CD4-positive, alpha-beta T cell treated with Interleukin-4 for 1 hour (primary cell): ENCODE data around the gene ALDH1L1.
A peak's percentile ranks its signal among the peaks of the same experiment; 100 is the strongest.

Experiments
- DNase-seq, 2 donors: peaks; one replicate each; pipeline ENCODE4 v3.0.0-alpha.2; 2020 to 2022

Gene ALDH1L1

GRCh38 chr3:126180477-126181397 is at the start of gene ALDH1L1:
ALDH1L1 (minus strand) TSS chr3:126180586; CDS start chr3:126160979, 19,607 bp downstream.
- no peak for DNase-seq

- DNase-seq, result no peak
Observed at GRCh38 chr3:126226374-126226773, 46.0 kb upstream of the ALDH1L1 start.

GRCh38 chr3:126216416-126216815 is 36.0 kb upstream of the ALDH1L1 start:
- no peak for DNase-seq

DNA sequence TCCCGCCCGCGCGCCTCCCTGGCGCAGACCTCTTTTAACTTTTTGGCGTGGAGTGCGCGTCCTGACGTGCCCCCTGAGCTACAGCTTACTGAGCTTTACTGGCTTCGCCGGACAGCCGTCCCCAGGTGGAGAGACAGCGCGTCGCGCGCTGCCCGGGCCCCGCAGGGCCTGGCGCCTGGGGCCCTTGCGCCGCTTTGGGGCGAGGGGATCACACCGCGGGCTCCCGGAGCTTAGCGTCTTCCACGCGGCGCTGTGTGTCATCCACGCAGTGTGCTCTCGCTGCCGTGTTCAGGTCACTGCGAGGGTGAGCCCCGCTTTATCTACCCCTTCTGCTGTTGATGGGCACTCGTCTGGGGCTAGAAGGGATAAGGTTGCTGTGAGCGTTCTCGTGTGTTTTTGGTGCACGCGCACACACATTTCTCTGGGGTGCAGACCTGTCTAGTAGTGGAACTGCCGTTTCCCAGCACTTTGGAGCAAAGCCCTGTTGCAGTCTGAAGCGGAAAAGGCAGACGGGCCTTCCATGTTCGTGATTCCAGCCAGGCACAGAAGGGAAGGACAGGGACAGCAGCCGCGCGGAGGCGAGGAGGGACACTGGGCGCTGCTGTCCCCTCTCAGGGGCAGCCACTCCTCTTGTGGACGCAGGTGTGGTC is 33.1 kb upstream of the ALDH1L1 start:
- DNase-seq, result no peak

GRCh38 chr3:126212620-126213378 is 32.4 kb upstream of the ALDH1L1 start:
- no peak for DNase-seq

- DNase-seq, result no peak
Observed at GRCh38 chr3:126212250-126212619, 31.8 kb upstream of the ALDH1L1 start.

DNA sequence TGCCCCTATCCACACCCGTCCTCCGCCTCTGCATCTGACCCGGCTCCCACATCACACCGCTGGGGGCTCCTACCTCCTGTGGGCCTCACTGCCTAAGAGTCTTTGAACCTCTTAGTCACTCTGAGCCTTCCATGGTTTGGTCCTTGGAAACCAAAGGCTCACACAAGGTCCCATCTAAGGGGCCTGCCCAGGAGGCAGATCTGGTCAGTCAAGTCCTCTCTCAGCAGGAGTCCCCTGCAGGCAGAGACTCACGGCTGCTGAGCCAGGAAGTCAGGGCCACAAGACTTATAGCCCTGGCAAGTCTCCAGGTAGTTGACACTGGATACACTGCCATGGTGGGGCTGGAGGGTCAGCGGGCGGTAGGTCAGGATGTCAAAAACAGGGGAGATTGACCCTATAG is 31.2 kb upstream of the ALDH1L1 start:
- no peak for DNase-seq

DNA sequence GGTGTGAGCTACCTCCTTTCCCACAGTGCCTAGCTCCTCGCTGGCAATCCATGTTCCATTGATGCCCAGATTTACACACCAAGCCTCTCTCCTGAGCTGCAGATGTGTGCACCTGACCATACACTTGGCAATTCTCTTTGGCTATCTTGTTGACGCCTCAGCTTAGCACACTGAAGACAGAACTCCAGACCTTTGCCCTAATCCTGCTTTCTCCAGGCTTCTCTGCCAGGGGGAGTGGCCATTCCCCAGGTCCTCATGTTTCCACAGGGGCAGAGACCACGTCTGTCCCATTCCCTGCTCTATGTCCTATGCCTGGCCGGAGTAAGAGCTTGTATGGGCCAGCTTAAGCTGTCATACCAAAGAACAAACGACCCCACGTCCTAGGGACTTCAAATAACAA is 30.2 kb upstream of the ALDH1L1 start:
- DNase-seq, result no peak

GRCh38 chr3:126209741-126210140 is 29.4 kb upstream of the ALDH1L1 start:
- no peak for DNase-seq

DNA sequence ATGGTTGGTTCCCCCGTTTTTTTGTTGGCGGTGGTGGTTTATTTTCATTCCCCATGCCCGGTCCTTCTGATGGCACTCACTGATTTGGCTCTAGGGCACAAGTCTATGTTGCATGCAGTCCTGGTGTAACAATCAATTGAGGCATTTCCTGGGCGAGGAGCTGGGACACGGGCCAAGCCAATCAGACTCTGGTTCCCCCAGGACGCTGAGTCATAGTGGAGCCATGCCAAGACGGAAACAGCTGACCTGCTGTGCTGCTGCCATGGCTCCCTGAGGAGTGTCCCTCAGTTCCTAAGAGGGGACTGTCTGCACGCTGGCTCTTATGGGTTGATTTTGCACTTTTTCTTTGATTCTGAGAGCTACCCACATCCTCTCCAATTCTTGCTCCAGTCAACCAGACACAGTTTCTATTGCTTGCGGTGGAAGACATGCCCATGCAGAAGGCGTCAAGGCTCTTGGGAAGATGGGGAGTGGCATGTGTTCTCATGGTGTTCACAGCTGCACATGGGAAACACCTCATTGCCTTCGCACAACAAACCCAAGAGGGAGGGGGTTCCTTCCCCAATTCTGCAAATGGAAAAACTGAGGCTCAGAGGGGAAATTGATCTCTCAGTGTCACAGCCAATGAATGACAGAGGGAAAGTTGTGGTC is 28.3 kb upstream of the ALDH1L1 start:
- no peak for DNase-seq

DNA sequence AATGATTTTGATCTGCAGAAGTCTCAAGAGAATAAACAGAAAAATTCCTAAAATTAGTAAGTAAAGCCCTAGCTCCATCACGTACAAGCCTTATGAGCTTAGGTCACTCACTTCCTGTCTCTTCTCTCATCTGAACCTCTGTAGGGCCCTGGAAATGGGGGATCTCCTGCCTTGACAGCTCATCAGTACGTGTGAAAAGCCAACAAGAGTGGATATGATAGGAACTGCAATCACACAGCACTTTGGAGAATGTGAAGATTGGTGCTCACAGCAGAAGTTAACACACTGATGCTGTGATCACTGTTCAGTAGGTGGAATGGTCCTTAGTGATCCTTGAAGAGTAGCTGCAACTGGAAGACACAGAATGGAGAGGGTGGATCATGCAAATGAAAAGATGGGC is 27.8 kb upstream of the ALDH1L1 start:
- DNase-seq, result no peak

GRCh38 chr3:126207166-126207565 is 26.8 kb upstream of the ALDH1L1 start:
- DNase-seq, result no peak

- DNase-seq, result no peak
Observed at GRCh38 chr3:126205717-126206655, 25.6 kb upstream of the ALDH1L1 start.

DNA sequence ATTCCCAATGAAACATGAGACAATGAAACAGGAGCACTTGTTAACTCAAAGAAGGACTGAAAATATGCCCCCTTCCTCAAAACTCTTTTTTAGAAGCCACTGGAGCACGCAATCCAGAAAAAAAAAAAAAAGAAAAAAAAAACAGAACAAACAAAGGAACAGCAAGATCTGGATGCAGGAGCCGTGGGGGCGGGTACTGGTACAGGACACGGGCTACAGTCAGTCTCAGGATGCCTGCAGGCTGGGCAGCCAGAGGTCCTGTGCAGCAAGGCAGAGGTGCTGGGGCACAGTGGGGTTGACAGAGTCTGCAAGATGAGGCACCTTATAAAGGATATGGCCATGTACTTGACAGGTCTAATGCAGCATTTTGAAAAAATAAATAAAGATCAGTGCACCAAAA is 22.3 kb upstream of the ALDH1L1 start:
- DNase-seq, result no peak

DNA sequence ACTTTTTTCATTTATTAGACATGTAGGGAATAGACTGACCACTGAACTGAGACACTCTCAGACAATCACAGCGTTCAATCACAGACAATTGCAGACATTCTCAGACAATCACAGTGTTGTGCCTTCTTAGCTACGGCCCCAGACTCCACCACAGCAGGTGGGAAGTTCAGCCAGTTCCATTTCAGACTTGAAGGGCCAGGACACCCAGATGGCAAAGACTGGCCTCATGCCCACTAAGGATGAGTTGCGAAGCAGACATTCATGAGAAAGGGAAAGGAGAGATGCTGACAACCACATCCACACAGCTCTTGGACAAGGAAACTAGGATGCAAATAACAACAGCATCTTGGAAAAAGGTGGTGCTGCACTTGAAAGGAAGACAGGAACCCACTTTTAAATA is 21.9 kb upstream of the ALDH1L1 start:
- no peak for DNase-seq

GRCh38 chr3:126201168-126201567 is 20.8 kb upstream of the ALDH1L1 start:
- no peak for DNase-seq

DNA sequence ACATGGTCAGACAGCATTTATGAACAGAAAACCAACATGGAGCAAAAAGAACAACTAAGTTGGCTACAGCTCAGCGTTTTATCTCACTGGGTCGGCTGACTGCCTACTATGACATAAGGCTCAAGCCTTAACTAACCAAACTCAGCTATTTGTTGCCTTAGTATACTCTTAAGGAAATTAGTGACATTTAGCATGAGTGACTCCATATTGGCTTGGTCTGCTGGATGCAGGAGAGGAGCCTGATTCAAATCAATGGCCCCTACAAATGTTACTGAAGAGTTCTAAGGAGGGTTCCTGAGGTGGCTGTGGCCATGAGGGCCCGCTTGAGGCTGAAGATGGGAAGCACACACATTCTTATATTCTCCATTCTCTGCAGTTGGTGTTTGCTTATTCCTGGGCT is 20.1 kb upstream of the ALDH1L1 start:
- no peak for DNase-seq

DNA sequence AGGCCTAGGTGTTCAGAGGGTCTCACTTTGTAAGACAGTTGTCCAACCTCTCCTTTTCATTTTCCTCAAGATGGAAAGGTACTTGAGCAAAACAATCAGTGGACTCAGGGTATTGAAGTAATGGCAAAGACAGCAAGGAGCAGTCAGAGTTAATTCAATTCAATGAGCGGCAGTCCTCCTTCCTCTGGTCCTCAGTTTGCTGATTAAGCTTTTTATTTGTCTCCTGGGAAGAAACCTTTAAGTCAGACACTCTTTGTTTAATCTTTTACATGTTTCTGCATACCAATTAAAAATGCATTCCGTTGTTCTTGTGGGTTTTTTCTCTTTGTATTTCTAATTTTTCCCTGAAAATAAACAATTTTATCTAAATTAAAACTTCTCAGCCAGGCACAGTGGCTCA is 18.9 kb upstream of the ALDH1L1 start:
- DNase-seq, result no peak

DNA sequence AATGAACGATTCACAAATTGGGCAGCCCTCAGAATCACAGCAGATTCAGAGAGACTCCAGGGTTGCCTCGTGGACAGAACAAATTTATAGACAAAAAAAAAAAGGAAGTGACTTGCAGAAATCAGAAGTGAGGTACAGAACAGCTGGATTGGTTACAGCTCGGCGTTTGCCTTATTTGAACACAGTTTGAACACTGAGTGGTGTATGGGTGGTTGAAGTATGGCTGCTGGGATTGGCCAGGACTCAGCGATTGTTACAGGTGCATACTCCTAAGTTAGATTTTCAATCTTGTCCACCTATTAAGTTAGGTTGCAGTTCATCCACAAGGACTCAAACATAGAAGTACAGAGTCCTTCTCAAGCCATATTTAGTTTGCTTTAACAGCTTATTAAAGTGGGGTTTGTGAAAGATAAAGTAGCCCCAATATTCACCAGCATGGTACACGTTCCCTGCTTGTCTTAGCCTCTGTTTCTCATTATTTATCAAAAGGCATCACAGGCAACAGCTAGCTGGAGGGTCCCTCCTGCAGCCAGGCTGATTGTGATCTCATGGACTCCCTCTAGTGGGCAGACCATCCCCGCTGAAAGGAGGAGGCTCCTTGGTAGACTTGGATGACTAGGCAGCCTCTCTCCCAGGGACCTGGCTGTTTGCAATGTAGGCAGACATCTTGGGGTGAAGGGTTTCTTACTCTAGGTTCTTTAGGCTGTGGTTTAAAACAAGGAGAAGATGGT is 17.6 kb upstream of the ALDH1L1 start:
- peak; percentile 20 to 28 for DNase-seq

GRCh38 chr3:126197343-126197742 is 17.0 kb upstream of the ALDH1L1 start:
- DNase-seq, result no peak

DNA sequence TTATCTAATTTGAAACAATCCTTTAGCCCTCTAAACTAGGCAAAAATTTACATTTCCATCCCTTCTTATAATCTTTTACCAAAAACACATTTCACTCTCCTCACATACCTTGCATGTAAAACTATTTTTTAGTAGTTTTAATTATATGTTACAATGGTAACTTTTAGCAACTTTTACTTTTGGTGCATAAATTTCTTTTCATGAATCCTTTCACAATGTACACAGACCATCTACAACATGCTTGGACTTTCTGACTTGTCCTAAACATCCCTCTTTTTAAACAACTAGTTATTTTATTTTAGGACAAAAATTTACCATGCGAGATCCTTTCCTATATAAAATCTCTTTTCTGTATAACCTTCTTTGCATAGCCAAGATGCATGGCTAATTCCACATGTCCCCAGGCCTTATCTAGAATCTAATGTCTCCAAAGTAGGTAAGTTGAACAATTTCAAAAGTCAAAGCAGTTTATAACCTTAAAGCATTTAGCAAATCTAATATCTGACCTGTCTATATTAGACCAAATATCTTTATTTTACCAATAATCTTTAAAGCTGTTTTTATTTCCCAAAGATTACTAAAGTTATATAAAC is 14.4 kb upstream of the ALDH1L1 start:
- DNase-seq, result no peak
